ENCODE measurements around the gene GBP2. TPM values are rescaled to one million over a fixed set of nuclear protein-coding genes. Genes with fewer than 3 reads are reported as not detected.

The GBP2 gene, protein sequence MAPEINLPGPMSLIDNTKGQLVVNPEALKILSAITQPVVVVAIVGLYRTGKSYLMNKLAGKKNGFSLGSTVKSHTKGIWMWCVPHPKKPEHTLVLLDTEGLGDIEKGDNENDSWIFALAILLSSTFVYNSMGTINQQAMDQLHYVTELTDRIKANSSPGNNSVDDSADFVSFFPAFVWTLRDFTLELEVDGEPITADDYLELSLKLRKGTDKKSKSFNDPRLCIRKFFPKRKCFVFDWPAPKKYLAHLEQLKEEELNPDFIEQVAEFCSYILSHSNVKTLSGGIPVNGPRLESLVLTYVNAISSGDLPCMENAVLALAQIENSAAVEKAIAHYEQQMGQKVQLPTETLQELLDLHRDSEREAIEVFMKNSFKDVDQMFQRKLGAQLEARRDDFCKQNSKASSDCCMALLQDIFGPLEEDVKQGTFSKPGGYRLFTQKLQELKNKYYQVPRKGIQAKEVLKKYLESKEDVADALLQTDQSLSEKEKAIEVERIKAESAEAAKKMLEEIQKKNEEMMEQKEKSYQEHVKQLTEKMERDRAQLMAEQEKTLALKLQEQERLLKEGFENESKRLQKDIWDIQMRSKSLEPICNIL
- total RNA-seq: 59.4 TPM

- no peaks in the 10 kb centered on the region for H3K9me3 ChIP-seq
- H3K4me1 ChIP-seq: peaks cover 61% of the 10 kb centered on the region
- peak in 1 of 2 donors; percentile 76 for TF ChIP-seq POLR2A (IDR thresholded peaks at IDR 0.05)
- no peak for TF ChIP-seq CTCF (IDR thresholded peaks at IDR 0.05)
- TF ChIP-seq POLR2AphosphoS5 (IDR thresholded peaks at IDR 0.05; ENCODE audit: insufficient read depth in 1 of 2, low read depth in 1 of 2): peak; percentile 65 to 98
- intact Hi-C loops (cut with DNase I): loop anchor here (1.0 kb wide), 1 partner anchor 21 kb away; no protein-coding TSS in a partner anchor
- peak within 1 kb of the TSS; percentile 61 to 64 for H3K4me3 ChIP-seq
- peak within 1 kb of the TSS; percentile 92 for H3K27ac ChIP-seq
- H3K36me3 ChIP-seq: peaks cover 0 to 6% of the 10 kb centered on the region in 2 donors
- no peaks in the 10 kb centered on the region for H3K27me3 ChIP-seq
- no peak for DNase-seq (ENCODE audit: extremely low spot score in 2 of 2)
Measured at GRCh38 chr1:89125913-89126580, at the start of gene GBP2. GBP2 (minus strand) TSS chr1:89126114; CDS start chr1:89121966, 4,148 bp downstream.

DNA sequence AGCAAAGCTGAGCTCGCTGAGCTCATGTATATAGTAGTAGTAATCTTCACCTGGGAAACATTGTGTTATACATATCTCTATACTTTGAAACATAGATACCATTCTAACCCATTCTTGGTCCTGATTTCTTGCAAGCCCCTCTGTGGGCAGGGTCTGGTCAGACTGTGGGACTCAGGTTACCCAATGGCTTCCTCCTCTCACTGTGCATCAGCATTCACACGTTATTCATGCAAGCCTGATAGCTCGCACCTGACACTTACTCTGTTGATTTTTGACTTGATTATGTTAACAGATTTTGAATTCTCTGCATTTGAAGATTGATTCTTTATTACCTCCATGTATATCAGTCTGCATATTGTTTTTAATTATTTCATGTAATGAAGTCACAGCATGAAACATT lies 48.6 kb upstream of the GBP2 start:
- Histone ChIP-seq H3K36me3 (no peaks in the 10 kb centered on the region), H3K4me3 (no peak overlapping the region), H3K27me3 (no peaks in the 10 kb centered on the region), H3K4me1 (no peaks in the 10 kb centered on the region), H3K27ac (no peak overlapping the region), H3K9me3 (no peaks in the 10 kb centered on the region)
- intact Hi-C loops (cut with DNase I): no loop called here
- TF ChIP-seq CTCF (IDR thresholded peaks at IDR 0.05) (no peak), POLR2A (IDR thresholded peaks at IDR 0.05) (no peak), POLR2AphosphoS5 (IDR thresholded peaks at IDR 0.05; ENCODE audit: insufficient read depth in 1 of 2, low read depth in 1 of 2) (no peak)
- DNase-seq (ENCODE audit: extremely low spot score in 2 of 2): no peak

DNA sequence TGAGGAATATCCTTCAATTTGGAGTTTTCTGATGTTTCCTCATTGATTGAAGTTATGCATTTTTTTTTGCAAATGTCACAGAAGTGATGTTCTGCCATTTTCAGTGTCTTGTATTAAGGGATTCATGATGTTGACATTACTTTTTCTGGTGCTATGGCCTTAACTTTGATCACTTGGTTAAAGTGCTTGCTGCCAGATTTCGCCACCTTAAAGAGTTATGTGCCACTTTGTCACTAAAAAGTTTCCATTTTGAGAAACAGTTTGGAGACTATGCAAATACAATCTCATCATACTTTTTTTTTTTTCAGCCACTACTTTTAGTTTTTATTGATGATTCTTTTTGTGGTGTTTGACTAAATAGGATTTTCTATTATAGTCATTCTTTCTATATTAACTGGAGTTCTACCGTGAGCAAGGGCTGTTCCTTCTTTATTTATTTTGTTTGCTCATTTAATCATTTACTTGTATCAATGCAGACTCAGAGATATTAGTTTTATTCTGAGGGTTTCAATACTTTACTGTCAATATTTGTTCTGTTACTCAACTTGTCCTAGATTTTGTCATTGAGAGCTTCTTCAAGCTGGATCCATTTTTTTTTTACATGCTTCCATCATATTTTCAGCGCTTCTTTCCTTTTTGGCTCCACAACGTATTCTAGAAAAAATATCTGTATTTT lies 46.7 kb upstream of the GBP2 start:
- Histone ChIP-seq H3K27me3 (no peaks in the 10 kb centered on the region), H3K9me3 (no peaks in the 10 kb centered on the region), H3K27ac (no peak overlapping the region), H3K4me3 (no peak overlapping the region), H3K36me3 (no peaks in the 10 kb centered on the region), H3K4me1 (no peaks in the 10 kb centered on the region)
- intact Hi-C loops (cut with DNase I): no loop called here
- no peak for DNase-seq (ENCODE audit: extremely low spot score in 2 of 2)
- TF ChIP-seq CTCF (IDR thresholded peaks at IDR 0.05) (no peak), POLR2A (IDR thresholded peaks at IDR 0.05) (no peak), POLR2AphosphoS5 (IDR thresholded peaks at IDR 0.05; ENCODE audit: insufficient read depth in 1 of 2, low read depth in 1 of 2) (no peak)

DNA sequence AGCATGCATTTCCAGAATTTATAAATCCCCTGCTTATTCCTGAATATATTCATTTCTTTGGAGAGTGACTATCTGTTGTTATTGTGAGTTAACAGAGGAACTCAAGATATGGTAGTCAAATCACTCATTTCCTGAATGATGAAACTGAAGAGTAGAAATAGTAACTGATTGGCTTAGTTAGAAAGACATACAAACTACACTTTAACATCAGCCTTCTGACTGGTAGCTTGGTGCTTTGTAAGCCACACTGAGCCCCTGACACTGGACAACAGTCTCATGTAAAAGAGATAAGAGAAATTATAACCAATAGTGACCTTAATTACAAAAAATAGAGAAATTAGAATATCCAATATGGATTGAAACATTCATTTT lies 45.1 kb upstream of the GBP2 start:
- Histone ChIP-seq H3K27me3 (no peaks in the 10 kb centered on the region), H3K9me3 (no peaks in the 10 kb centered on the region), H3K4me3 (no peak overlapping the region), H3K27ac (no peak overlapping the region), H3K4me1 (no peaks in the 10 kb centered on the region), H3K36me3 (no peaks in the 10 kb centered on the region)
- intact Hi-C loops (cut with DNase I): no loop called here
- DNase-seq (ENCODE audit: extremely low spot score in 2 of 2): no peak
- TF ChIP-seq POLR2A (IDR thresholded peaks at IDR 0.05) (no peak), CTCF (IDR thresholded peaks at IDR 0.05) (no peak), POLR2AphosphoS5 (IDR thresholded peaks at IDR 0.05; ENCODE audit: insufficient read depth in 1 of 2, low read depth in 1 of 2) (no peak)

Measured in vagina (tissue), 2 donors.